A549 (cell line): ENCODE data around the gene C1orf50.
"Not testable (repeated sequence)": the region's sequence is repeated elsewhere in the genome, so short reads cannot be mapped to it uniquely, and the experiment has no call there.

Source experiments
- CBX2 ChIP-seq: fragments of 200-600 bp; sonication (generic); IDR thresholded peaks from 2 replicates; pipeline ENCODE4 v1.6.1; 2016; ENCODE audit warnings: low read depth, mild to moderate bottlenecking, borderline replicate concordance
- CTCF ChIP-seq: fragments of >200 bp; sonication (Bioruptor Twin); formaldehyde crosslinking; IDR thresholded peaks from 3 replicates; pipeline ENCODE4 v1.5.1; 2016
- ELK1 ChIP-seq: fragments of 150-350 bp; IDR thresholded peaks from 2 replicates; pipeline ENCODE4 v1.6.1; 2014; ENCODE audit warnings: low read depth, mild to moderate bottlenecking, low read length
- EP300 ChIP-seq, 2 experiments: fragments of >200 bp; sonication (Bioruptor Twin); formaldehyde crosslinking; IDR thresholded peaks; 2 replicates in 1 of 2; 3 replicates in 1 of 2; pipeline ENCODE4 v1.6.1; 2016 to 2017
- HOXA7 ChIP-seq: fragments of 250-450 bp; sonication (Bioruptor Pico); IDR thresholded peaks from 2 replicates; pipeline ENCODE4 v1.5.0; 2020; ENCODE audit warnings: mild to moderate bottlenecking, moderate library complexity
- KDM1A ChIP-seq: fragments of 200-600 bp; sonication (generic); IDR thresholded peaks from 2 replicates; pipeline ENCODE4 v1.6.1; 2016; ENCODE audit warnings: low read depth, mild to moderate bottlenecking
- MAZ ChIP-seq: fragments of 150-350 bp; IDR thresholded peaks from 2 replicates; pipeline ENCODE4 v1.6.1; 2014; ENCODE audit warnings: antibody characterized with exemption, low read depth, low read length, borderline replicate concordance
- PBX3 ChIP-seq: IDR thresholded peaks from 2 replicates; pipeline ENCODE4 v1.6.1; 2012
- POLR2A ChIP-seq: IDR thresholded peaks from 2 replicates; pipeline ENCODE4 v1.6.1; 2012; ENCODE audit warnings: mild to moderate bottlenecking, low read length
- POLR2AphosphoS2 ChIP-seq: conservative IDR thresholded peaks from 2 replicates; pipeline ENCODE4 v1.6.1; 2012; ENCODE audit warnings: low read length, improper control_type of control experiment, inconsistent platforms
- RCOR1 ChIP-seq: fragments of 150-350 bp; IDR thresholded peaks from 2 replicates; pipeline ENCODE4 v1.6.1; 2014; ENCODE audit warnings: antibody characterized with exemption, low read length, low read depth
- ZNF302 ChIP-seq: fragments of 250-450 bp; sonication (Bioruptor Pico); IDR thresholded peaks from 2 replicates; pipeline ENCODE4 v1.9.0; 2021; ENCODE audit warnings: inconsistent platforms, mild to moderate bottlenecking, moderate library complexity

- TF ChIP-seq CTCF; CBX2; ELK1; RCOR1; POLR2A; HOXA7 (CRISPR knock-in tag); POLR2AphosphoS2; KDM1A; PBX3; EP300 (IDR thresholded peaks at IDR 0.05); MAZ; ZNF302 (CRISPR knock-in tag): not testable (repeated sequence)
These were observed 44.6 kb upstream of the C1orf50 start for GRCh38 chr1:42722403-42722802.
